Ovary (tissue), 9 donors: ENCODE results near the gene ARHGEF7. TPM values are rescaled to one million over a fixed set of nuclear protein-coding genes. Genes with fewer than 3 reads are reported as not detected.

Source experiments
- DNase-seq, 5 donors: peaks; one replicate each; pipeline ENCODE4 v3.0.0-alpha.2; 2019 to 2020
- H3K27ac ChIP-seq, 2 donors: fragments of 200-600 bp; one replicate each; pipeline versions ENCODE4 v1.5.1 to v1.8.0; 2019 to 2022
- H3K27me3 ChIP-seq: fragments of 200-600 bp; one replicate; pipeline ENCODE4 v1.8.0; 2022
- H3K36me3 ChIP-seq: fragments of 200-600 bp; sonication (generic); one replicate; pipeline ENCODE4 v1.5.1; 2019
- H3K4me1 ChIP-seq: one replicate; pipeline ENCODE4 v1.8.1; 2013; ENCODE audit warnings: mild to moderate bottlenecking, moderate library complexity; ENCODE audit not compliant: insufficient read depth
- H3K4me3 ChIP-seq: fragments of 200-600 bp; sonication (generic); one replicate; pipeline ENCODE4 v1.5.1; 2017
- H3K9me3 ChIP-seq, 2 donors: fragments of 200-600 bp in 1 of 2; sonication (generic) in 1 of 2; one replicate each; pipeline versions ENCODE4 v1.5.1 to v1.8.1; 2013 to 2019; ENCODE audit warnings: mild to moderate bottlenecking in 1 of 2, moderate library complexity in 1 of 2
- CTCF ChIP-seq, 3 donors: fragments of 450-650 bp in 2 of 3; fragments of 200-600 bp in 1 of 3; IDR thresholded peaks; one replicate each; pipeline versions ENCODE4 v1.5.1 to v1.8.0; 2016 to 2022; ENCODE audit warnings: antibody characterized with exemption in 3 of 3, mild to moderate bottlenecking in 1 of 3
- EP300 ChIP-seq: sonication (generic); formaldehyde crosslinking; IDR thresholded peaks from one replicate; pipeline ENCODE4 v1.6.1; 2017; ENCODE audit warnings: antibody characterized with exemption
- POLR2A ChIP-seq: fragments of 450-650 bp; IDR thresholded peaks from one replicate; pipeline ENCODE4 v1.6.1; 2017; ENCODE audit warnings: antibody characterized with exemption, mild to moderate bottlenecking, moderate library complexity
- WGBS, 3 donors: extraction: QIAGEN DNeasy Blood & Tissue Kit in 1 of 3; methylation state at CpG; one replicate each; pipeline versions ENCODE4 v1.1.5 to v1.1.7; 2013 to 2017; 5-methylcytosine and 5-hydroxymethylcytosine counted together
- intact Hi-C, 4 donors: fragments of 100-400 bp; cut with DNase I; formaldehyde crosslinking; loops; one replicate each; pipeline versions ENCODE4 v1.11.0 to v1.15.1; 2022 to 2023
- polyA plus RNA-seq, 2 donors: library from polyadenylated mRNA; stranded (reverse); fragments of 200-250 nt in 1 of 2; fragments of 350-450 nt in 1 of 2; fragmentation: Illumina TruSeq in 1 of 2; extraction: RNeasy Lipid Tissue Mini Kit (QIAGEN cat#74804) in 1 of 2; gene quantifications; one replicate each; pipeline ENCODE4 v1.2.3, GENCODE V29; 2013 to 2014
- total RNA-seq, 7 donors: library from RNA; depleted of rRNA in 2 of 7; stranded (reverse); fragments of >200 nt in 2 of 7; fragmentation: NEBNext Ultra II Directional in 3 of 7; extraction: Animal tissue kit (Norgen Biotek cat#: 25700) in 3 of 7; gene quantifications; one replicate each; pipeline versions ENCODE4 v1.1.0 to v1.2.4, GENCODE V29; 2016 to 2023
- donor health status: DM: no; HTN: no; CAD: no; lungs with moderate emphysema.
- donor health status: DM: no; HTN: no; CAD: no.
- donor health status: Bipolar disorder and iron deficiency.
- donor health status: DM: yes; HTN: yes; CAD: no.
- donor health status: DM: no; HTN: no; CAD: no.
- donor health status: DM: yes; HTN: yes; CAD: no.

Gene ARHGEF7
- total and polyA plus RNA-seq, 9 donors = 27.6 to 58.5 (median 52.2) TPM

GRCh38 chr13:111337741-111338140, 222.6 kb downstream of the ARHGEF7 start:
- Histone ChIP-seq H3K4me1 (no peaks in the 10 kb centered on the region), H3K36me3 (no peaks in the 10 kb centered on the region), H3K4me3 (no peak overlapping the region), H3K9me3 (no peaks in the 10 kb centered on the region), H3K27ac (no peak overlapping the region), H3K27me3 (no peaks in the 10 kb centered on the region)
- no peak for TF ChIP-seq EP300
- TF ChIP-seq POLR2A = no peak
- no peak for TF ChIP-seq CTCF (IDR thresholded peaks at IDR 0.05)
- 84 to 96% (median 87%) methylated on average over 9 of the region's 9 CpGs for WGBS, 3 donors
- intact Hi-C loops = no loop called here
- no peak for DNase-seq

- Histone ChIP-seq H3K27ac (no peak overlapping the region), H3K36me3 (no peaks in the 10 kb centered on the region), H3K9me3 (no peaks in the 10 kb centered on the region), H3K4me1 (no peaks in the 10 kb centered on the region), H3K4me3 (no peak overlapping the region), H3K27me3 (no peaks in the 10 kb centered on the region)
- no peak for DNase-seq
- WGBS, 3 donors = 81 to 89% (median 82%) methylated on average over 11 of the region's 11 CpGs
- TF ChIP-seq POLR2A (no peak), CTCF (IDR thresholded peaks at IDR 0.05) (no peak), EP300 (no peak)
- intact Hi-C loops = no loop called here
Measured at GRCh38 chr13:111338841-111339240, 223.7 kb downstream of the ARHGEF7 start.

GRCh38 chr13:111339366-111340143, 224.4 kb downstream of the ARHGEF7 start:
- DNase-seq = no peak
- intact Hi-C loops = no loop called here
- Histone ChIP-seq H3K9me3 (no peaks in the 10 kb centered on the region), H3K36me3 (no peaks in the 10 kb centered on the region), H3K4me3 (no peak overlapping the region), H3K27me3 (no peaks in the 10 kb centered on the region), H3K4me1 (no peaks in the 10 kb centered on the region), H3K27ac (no peak overlapping the region)
- TF ChIP-seq EP300 = no peak
- no peak for TF ChIP-seq CTCF (IDR thresholded peaks at IDR 0.05)
- TF ChIP-seq POLR2A = no peak
- WGBS, 3 donors = 90 to 94% (median 91%) methylated on average over 29 of the region's 29 CpGs

- Histone ChIP-seq H3K4me1 (no peaks in the 10 kb centered on the region), H3K27me3 (no peaks in the 10 kb centered on the region), H3K4me3 (no peak overlapping the region), H3K36me3 (no peaks in the 10 kb centered on the region), H3K9me3 (no peaks in the 10 kb centered on the region), H3K27ac (no peak overlapping the region)
- DNase-seq = no peak
- WGBS, 3 donors = 88 to 95% (median 89%) methylated on average over 5 of the region's 5 CpGs
- no peak for TF ChIP-seq POLR2A
- TF ChIP-seq EP300 = no peak
- TF ChIP-seq CTCF (IDR thresholded peaks at IDR 0.05) = no peak
- intact Hi-C loops = no loop called here
Measured at GRCh38 chr13:111341886-111342285, 226.8 kb downstream of the ARHGEF7 start.
